GM12878 (cell line): ENCODE data around the gene CBX8.

ENCODE experiments used
- FOXK2 ChIP-seq: fragments of 450-650 bp; IDR thresholded peaks from 2 replicates; pipeline ENCODE4 v1.6.1; 2017; ENCODE audit warnings: mild to moderate bottlenecking, moderate library complexity
- POLR2A ChIP-seq: IDR thresholded peaks from 2 replicates; pipeline ENCODE4 v1.6.1; 2011; ENCODE audit warnings: low read depth, mild to moderate bottlenecking, low read length
- ZNF24 ChIP-seq: fragments of 450-650 bp; IDR thresholded peaks from 2 replicates; pipeline ENCODE4 v1.6.1; 2017; ENCODE audit warnings: antibody characterized with exemption, mild to moderate bottlenecking
- ZNF384 ChIP-seq: IDR thresholded peaks from 2 replicates; pipeline ENCODE4 v1.6.1; 2012; ENCODE audit warnings: low read depth, mild to moderate bottlenecking, low read length, improper control_type of control experiment, borderline replicate concordance
- TF ChIP-seq, protein P1 (sequence below), 3 experiments: IDR thresholded peaks in 2 of 3; conservative IDR thresholded peaks in 1 of 3; 2 replicates each; pipeline ENCODE4 v1.5.1; 2011; ENCODE audit warnings: low read depth in 3 of 3, low read length in 3 of 3, mild to moderate bottlenecking in 3 of 3, control low read depth in 2 of 3, moderate library complexity in 2 of 3, inconsistent platforms in 1 of 3, mixed read lengths in 1 of 3; ENCODE audit not compliant: control insufficient read depth in 2 of 3, insufficient read depth in 1 of 3; ENCODE audit errors: extremely low read depth in 1 of 3

DNA sequence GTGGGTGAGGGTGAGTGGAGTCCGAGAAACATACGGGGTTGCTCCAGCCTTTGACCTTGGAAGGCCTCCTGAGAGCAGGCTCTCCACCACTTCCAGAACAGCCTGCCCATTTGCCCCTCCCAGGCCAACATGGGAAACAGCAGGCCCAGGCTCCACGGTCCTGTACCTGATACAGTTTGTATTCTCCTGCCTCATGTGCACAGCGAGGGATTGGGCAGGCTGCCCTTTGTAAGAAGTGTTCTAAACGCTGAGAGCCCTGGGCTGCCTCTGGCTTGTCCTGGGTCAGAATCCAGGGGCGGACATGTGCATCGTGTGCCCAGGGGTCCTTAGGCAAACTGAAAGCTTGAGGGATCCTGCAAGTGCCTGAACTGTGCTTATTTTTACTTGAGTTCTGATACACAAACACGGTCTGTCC, 22.3 kb downstream of the CBX8 start:
- TF ChIP-seq, protein P1, sequence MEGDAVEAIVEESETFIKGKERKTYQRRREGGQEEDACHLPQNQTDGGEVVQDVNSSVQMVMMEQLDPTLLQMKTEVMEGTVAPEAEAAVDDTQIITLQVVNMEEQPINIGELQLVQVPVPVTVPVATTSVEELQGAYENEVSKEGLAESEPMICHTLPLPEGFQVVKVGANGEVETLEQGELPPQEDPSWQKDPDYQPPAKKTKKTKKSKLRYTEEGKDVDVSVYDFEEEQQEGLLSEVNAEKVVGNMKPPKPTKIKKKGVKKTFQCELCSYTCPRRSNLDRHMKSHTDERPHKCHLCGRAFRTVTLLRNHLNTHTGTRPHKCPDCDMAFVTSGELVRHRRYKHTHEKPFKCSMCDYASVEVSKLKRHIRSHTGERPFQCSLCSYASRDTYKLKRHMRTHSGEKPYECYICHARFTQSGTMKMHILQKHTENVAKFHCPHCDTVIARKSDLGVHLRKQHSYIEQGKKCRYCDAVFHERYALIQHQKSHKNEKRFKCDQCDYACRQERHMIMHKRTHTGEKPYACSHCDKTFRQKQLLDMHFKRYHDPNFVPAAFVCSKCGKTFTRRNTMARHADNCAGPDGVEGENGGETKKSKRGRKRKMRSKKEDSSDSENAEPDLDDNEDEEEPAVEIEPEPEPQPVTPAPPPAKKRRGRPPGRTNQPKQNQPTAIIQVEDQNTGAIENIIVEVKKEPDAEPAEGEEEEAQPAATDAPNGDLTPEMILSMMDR (IDR thresholded peaks at IDR 0.05 in 2 of 3, conservative IDR thresholded peaks at IDR 0.05 in 1 of 3; ENCODE audit: control insufficient read depth in 2 of 3, extremely low read depth in 1 of 3, insufficient read depth in 1 of 3, low read depth in 3 of 3, low read length in 3 of 3): no peak
- no peak for TF ChIP-seq ZNF24
- TF ChIP-seq ZNF384: no peak
- TF ChIP-seq FOXK2: no peak
- no peak for TF ChIP-seq POLR2A
